ENCODE results near the gene ARHGAP4. TPM values are rescaled to one million over a fixed set of nuclear protein-coding genes. Genes with fewer than 3 reads are reported as not detected.

Gene ARHGAP4
- total and polyA plus RNA-seq, 2 donors from 2014 or later: 38.3 to 73.0 TPM

- intact Hi-C loops (cut with DNase I): no loop called here
- FAIRE-seq (no peak), DNase-seq (peak in 1 of 5 donors; percentile 21)
- no peak for TF ChIP-seq CTCF (IDR thresholded peaks at IDR 0.05; ENCODE audit: borderline replicate concordance, extremely low read depth, insufficient read depth)
- Histone ChIP-seq H3K27me3 (ENCODE audit: control insufficient read depth, insufficient read depth, low read length) (no peaks in the 10 kb centered on the region), H3K4me1 (ENCODE audit: control insufficient read depth in 2 of 3, insufficient read depth in 2 of 3, low read depth in 1 of 3, low read length in 3 of 3) (peaks cover 0 to 10% (median 0%) of the 10 kb centered on the region in 3 donors), H3K4me3 (ENCODE audit: low read length in 3 of 3) (no peak overlapping the region), H3K9me3 (ENCODE audit: control insufficient read depth in 2 of 3, insufficient read depth in 1 of 3, low read length in 3 of 3) (no peaks in the 10 kb centered on the region), H3K36me3 (ENCODE audit: control insufficient read depth in 2 of 3, insufficient read depth in 3 of 3, low read length in 3 of 3) (no peaks in the 10 kb centered on the region), H3K9ac (ENCODE audit: low read length in 3 of 3) (no peak overlapping the region), H3K27ac (ENCODE audit: low read depth in 2 of 2, low read length in 2 of 2) (no peak overlapping the region)
These were observed 15.5 kb upstream of the ARHGAP4 start for GRCh38 chrX:153941336-153942252.

- Histone ChIP-seq H3K27ac (ENCODE audit: low read depth in 2 of 2, low read length in 2 of 2) (no peak overlapping the region), H3K4me1 (ENCODE audit: control insufficient read depth in 2 of 3, insufficient read depth in 2 of 3, low read depth in 1 of 3, low read length in 3 of 3) (peaks cover 0 to 10% (median 0%) of the 10 kb centered on the region in 3 donors), H3K27me3 (ENCODE audit: control insufficient read depth, insufficient read depth, low read length) (no peaks in the 10 kb centered on the region), H3K4me3 (ENCODE audit: low read length in 3 of 3) (no peak overlapping the region), H3K36me3 (ENCODE audit: control insufficient read depth in 2 of 3, insufficient read depth in 3 of 3, low read length in 3 of 3) (no peaks in the 10 kb centered on the region), H3K9ac (ENCODE audit: low read length in 3 of 3) (no peak overlapping the region), H3K9me3 (ENCODE audit: control insufficient read depth in 2 of 3, insufficient read depth in 1 of 3, low read length in 3 of 3) (no peaks in the 10 kb centered on the region)
- FAIRE-seq (no peak), DNase-seq (peak in 1 of 5 donors; percentile 67)
- TF ChIP-seq CTCF (IDR thresholded peaks at IDR 0.05; ENCODE audit: borderline replicate concordance, extremely low read depth, insufficient read depth): no peak
- intact Hi-C loops (cut with DNase I): no loop called here
These were observed 13.5 kb upstream of the ARHGAP4 start for GRCh38 chrX:153939573-153939972.

GRCh38 chrX:153938226-153938786 lies 12.2 kb upstream of the ARHGAP4 start:
- no peak for TF ChIP-seq CTCF (IDR thresholded peaks at IDR 0.05; ENCODE audit: borderline replicate concordance, extremely low read depth, insufficient read depth)
- no peak overlapping the region for H3K27ac ChIP-seq (ENCODE audit: low read depth in 2 of 2, low read length in 2 of 2)
- no peak overlapping the region for H3K9ac ChIP-seq (ENCODE audit: low read length in 3 of 3)
- H3K9me3 ChIP-seq (ENCODE audit: control insufficient read depth in 2 of 3, insufficient read depth in 1 of 3, low read length in 3 of 3): no peaks in the 10 kb centered on the region
- DNase-seq (peak in 1 of 5 donors; percentile 37), FAIRE-seq (no peak)
- intact Hi-C loops (cut with DNase I): no loop called here
- no peaks in the 10 kb centered on the region for H3K27me3 ChIP-seq (ENCODE audit: control insufficient read depth, insufficient read depth, low read length)
- no peak overlapping the region for H3K4me3 ChIP-seq (ENCODE audit: low read length in 3 of 3)
- H3K4me1 ChIP-seq (ENCODE audit: control insufficient read depth in 2 of 3, insufficient read depth in 2 of 3, low read depth in 1 of 3, low read length in 3 of 3): peaks cover 0 to 4% (median 0%) of the 10 kb centered on the region in 3 donors
- H3K36me3 ChIP-seq (ENCODE audit: control insufficient read depth in 2 of 3, insufficient read depth in 3 of 3, low read length in 3 of 3): no peaks in the 10 kb centered on the region

Data from kidney (tissue), 14 donors.